LNCAP (cell line): ENCODE data around the gene HNRNPA3.

ENCODE experiments used
- CTCF ChIP-seq: fragments of 450-650 bp; IDR thresholded peaks from 2 replicates; pipeline ENCODE4 v1.5.1; 2017; ENCODE audit warnings: mild to moderate bottlenecking

Gene HNRNPA3

GRCh38 chr2:177201919-177202346, 10.7 kb upstream of the HNRNPA3 start:
- TF ChIP-seq CTCF, result no peak

GRCh38 chr2:177204417-177204816, 8.2 kb upstream of the HNRNPA3 start:
- no peak for TF ChIP-seq CTCF

- TF ChIP-seq CTCF, result no peak
Observed at GRCh38 chr2:177207101-177207500, 5.5 kb upstream of the HNRNPA3 start.

- no peak for TF ChIP-seq CTCF
Observed at GRCh38 chr2:177211169-177211568, 1.4 kb upstream of the HNRNPA3 start.

GRCh38 chr2:177211576-177212105, 953 bp upstream of the HNRNPA3 start:
- no peak for TF ChIP-seq CTCF

- TF ChIP-seq CTCF, result no peak
Observed at GRCh38 chr2:177212891-177213856, 580 bp downstream of the HNRNPA3 start.

GRCh38 chr2:177217247-177217843, 4.8 kb downstream of the HNRNPA3 start:
- TF ChIP-seq CTCF, result no peak
